Measurements from ENCODE around the gene CLASP1. TPM values are rescaled to one million over a fixed set of nuclear protein-coding genes. Genes with fewer than 3 reads are reported as not detected.
"Not testable (repeated sequence)": the region's sequence is repeated elsewhere in the genome, so short reads cannot be mapped to it uniquely, and the experiment has no call there.

CLASP1 gene
- total and polyA plus RNA-seq, 2 donors: 11.6 to 18.4 TPM

DNA sequence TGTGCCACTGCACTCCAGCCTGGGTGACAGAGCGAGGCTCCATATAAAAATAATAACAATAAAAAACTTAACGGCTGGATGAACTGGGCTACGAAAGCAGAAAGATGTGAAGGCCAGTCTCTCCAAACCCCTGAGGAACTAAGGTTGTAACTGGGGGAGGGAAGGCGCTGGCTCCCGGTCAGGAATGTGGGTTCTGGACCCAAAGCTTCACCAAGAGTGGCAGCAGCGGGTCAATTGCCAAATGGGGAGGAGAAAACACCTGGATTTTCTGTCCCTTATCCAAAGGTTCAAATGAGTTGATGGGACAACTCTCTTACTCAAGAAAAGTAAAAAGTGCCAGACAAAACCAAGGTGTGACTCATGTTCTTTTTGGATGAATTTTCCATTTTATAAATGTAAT is 304.2 kb downstream of the CLASP1 start:
- Histone ChIP-seq H3K27me3 (ENCODE audit: control insufficient read depth in 2 of 2, insufficient read depth in 1 of 2, low read length in 1 of 2) (no peaks in the 10 kb centered on the region), H3K27ac (ENCODE audit: low read depth in 1 of 2, low read length in 1 of 2) (no peak overlapping the region), H3K36me3 (ENCODE audit: control insufficient read depth in 2 of 2, insufficient read depth in 2 of 2, low read length in 1 of 2) (peaks cover 56 to 65% of the 10 kb centered on the region in 2 donors), H3K4me3 (ENCODE audit: low read length in 2 of 2) (no peak overlapping the region), H3K9me3 (ENCODE audit: control insufficient read depth in 2 of 2, insufficient read depth in 1 of 2, low read length in 1 of 2) (no peaks in the 10 kb centered on the region), H3K4me1 (ENCODE audit: control insufficient read depth in 2 of 2, insufficient read depth in 2 of 2, low read length in 2 of 2) (peaks cover 0 to 2% of the 10 kb centered on the region in 2 donors)
- DNase-seq (ENCODE audit: low read depth in 6 of 9, low spot score in 9 of 9): no peak
- WGBS: 96% methylated on average over 6 of the region's 6 CpGs

GRCh38 chr2:121343828-121344399 is 305.3 kb downstream of the CLASP1 start:
- WGBS: 97% methylated on average over 12 of the region's 12 CpGs
- H3K27me3 ChIP-seq (ENCODE audit: control insufficient read depth in 2 of 2, insufficient read depth in 1 of 2, low read length in 1 of 2); DNase-seq (ENCODE audit: low read depth in 6 of 9, low spot score in 9 of 9); H3K4me3 ChIP-seq (ENCODE audit: low read length in 2 of 2); H3K4me1 ChIP-seq (ENCODE audit: control insufficient read depth in 2 of 2, insufficient read depth in 2 of 2, low read length in 2 of 2); H3K27ac ChIP-seq (ENCODE audit: low read depth in 1 of 2, low read length in 1 of 2); H3K9me3 ChIP-seq (ENCODE audit: control insufficient read depth in 2 of 2, insufficient read depth in 1 of 2, low read length in 1 of 2): not testable (repeated sequence)
- peaks cover 51 to 57% of the 10 kb centered on the region in 2 donors for H3K36me3 ChIP-seq (ENCODE audit: control insufficient read depth in 2 of 2, insufficient read depth in 2 of 2, low read length in 1 of 2)

- Histone ChIP-seq H3K36me3 (ENCODE audit: control insufficient read depth in 2 of 2, insufficient read depth in 2 of 2, low read length in 1 of 2) (peaks cover 48 to 59% of the 10 kb centered on the region in 2 donors), H3K27me3 (ENCODE audit: control insufficient read depth in 2 of 2, insufficient read depth in 1 of 2, low read length in 1 of 2) (no peaks in the 10 kb centered on the region), H3K4me3 (ENCODE audit: low read length in 2 of 2) (no peak overlapping the region), H3K4me1 (ENCODE audit: control insufficient read depth in 2 of 2, insufficient read depth in 2 of 2, low read length in 2 of 2) (peaks cover 0 to 2% of the 10 kb centered on the region in 2 donors), H3K9me3 (ENCODE audit: control insufficient read depth in 2 of 2, insufficient read depth in 1 of 2, low read length in 1 of 2) (no peaks in the 10 kb centered on the region), H3K27ac (ENCODE audit: low read depth in 1 of 2, low read length in 1 of 2) (no peak overlapping the region)
- no peak for DNase-seq (ENCODE audit: low read depth in 6 of 9, low spot score in 9 of 9)
- 99% methylated on average over 2 of the region's 2 CpGs for WGBS
Measured at GRCh38 chr2:121343191-121343590, 306.1 kb downstream of the CLASP1 start.

- no peaks in the 10 kb centered on the region for H3K27me3 ChIP-seq (ENCODE audit: control insufficient read depth in 2 of 2, insufficient read depth in 1 of 2, low read length in 1 of 2)
- H3K4me3 ChIP-seq (ENCODE audit: low read length in 2 of 2): no peak overlapping the region
- WGBS: 96% methylated on average over 5 of the region's 5 CpGs
- H3K4me1 ChIP-seq (ENCODE audit: control insufficient read depth in 2 of 2, insufficient read depth in 2 of 2, low read length in 2 of 2): peaks cover 0 to 2% of the 10 kb centered on the region in 2 donors
- H3K27ac ChIP-seq (ENCODE audit: low read depth in 1 of 2, low read length in 1 of 2): no peak overlapping the region
- H3K36me3 ChIP-seq (ENCODE audit: control insufficient read depth in 2 of 2, insufficient read depth in 2 of 2, low read length in 1 of 2): peaks cover 46 to 59% of the 10 kb centered on the region in 2 donors
- H3K9me3 ChIP-seq (ENCODE audit: control insufficient read depth in 2 of 2, insufficient read depth in 1 of 2, low read length in 1 of 2): no peaks in the 10 kb centered on the region
- DNase-seq (ENCODE audit: low read depth in 6 of 9, low spot score in 9 of 9): no peak
Measured at GRCh38 chr2:121342751-121343150, 306.5 kb downstream of the CLASP1 start.

DNA sequence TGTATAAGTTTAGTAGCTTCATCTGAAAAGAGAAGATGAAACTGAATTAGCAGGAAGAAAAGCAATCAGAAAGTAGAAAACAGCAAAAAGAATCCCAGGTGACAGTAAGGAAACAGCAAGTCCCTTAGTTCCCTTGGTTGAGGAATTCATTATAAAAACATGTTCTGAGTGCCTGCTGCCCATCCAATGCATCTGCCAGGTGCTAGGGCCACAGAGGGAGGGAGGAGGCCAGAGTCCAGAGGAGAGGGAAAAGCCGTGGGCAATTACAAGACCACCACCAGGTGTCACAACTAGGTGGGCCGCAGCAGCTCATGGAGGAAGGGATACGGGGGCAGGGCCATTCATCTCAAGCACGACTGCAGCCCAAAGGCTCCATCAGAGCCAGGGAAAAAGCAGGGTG is 308.3 kb downstream of the CLASP1 start:
- Histone ChIP-seq H3K36me3 (ENCODE audit: control insufficient read depth in 2 of 2, insufficient read depth in 2 of 2, low read length in 1 of 2) (peaks cover 28 to 41% of the 10 kb centered on the region in 2 donors), H3K4me3 (ENCODE audit: low read length in 2 of 2) (no peak overlapping the region), H3K27me3 (ENCODE audit: control insufficient read depth in 2 of 2, insufficient read depth in 1 of 2, low read length in 1 of 2) (no peaks in the 10 kb centered on the region), H3K27ac (ENCODE audit: low read depth in 1 of 2, low read length in 1 of 2) (no peak overlapping the region), H3K9me3 (ENCODE audit: control insufficient read depth in 2 of 2, insufficient read depth in 1 of 2, low read length in 1 of 2) (no peaks in the 10 kb centered on the region), H3K4me1 (ENCODE audit: control insufficient read depth in 2 of 2, insufficient read depth in 2 of 2, low read length in 2 of 2) (no peaks in the 10 kb centered on the region)
- 97% methylated on average over 4 of the region's 4 CpGs for WGBS
- DNase-seq (ENCODE audit: low read depth in 6 of 9, low spot score in 9 of 9): no peak

GRCh38 chr2:121338281-121338680 is 311.0 kb downstream of the CLASP1 start:
- H3K36me3 ChIP-seq (ENCODE audit: control insufficient read depth in 2 of 2, insufficient read depth in 2 of 2, low read length in 1 of 2): peaks cover 16 to 34% of the 10 kb centered on the region in 2 donors
- DNase-seq (ENCODE audit: low read depth in 6 of 9, low spot score in 9 of 9): no peak
- H3K9me3 ChIP-seq (ENCODE audit: control insufficient read depth in 2 of 2, insufficient read depth in 1 of 2, low read length in 1 of 2): no peaks in the 10 kb centered on the region
- 92% methylated on average over 20 of the region's 20 CpGs for WGBS
- no peaks in the 10 kb centered on the region for H3K27me3 ChIP-seq (ENCODE audit: control insufficient read depth in 2 of 2, insufficient read depth in 1 of 2, low read length in 1 of 2)
- H3K4me3 ChIP-seq (ENCODE audit: low read length in 2 of 2): no peak overlapping the region
- no peak overlapping the region for H3K27ac ChIP-seq (ENCODE audit: low read depth in 1 of 2, low read length in 1 of 2)
- H3K4me1 ChIP-seq (ENCODE audit: control insufficient read depth in 2 of 2, insufficient read depth in 2 of 2, low read length in 2 of 2): no peaks in the 10 kb centered on the region

GRCh38 chr2:121336528-121337294 is 312.6 kb downstream of the CLASP1 start:
- Histone ChIP-seq H3K36me3 (ENCODE audit: control insufficient read depth in 2 of 2, insufficient read depth in 2 of 2, low read length in 1 of 2) (peaks cover 14 to 29% of the 10 kb centered on the region in 2 donors), H3K27ac (ENCODE audit: low read depth in 1 of 2, low read length in 1 of 2) (no peak overlapping the region), H3K4me1 (ENCODE audit: control insufficient read depth in 2 of 2, insufficient read depth in 2 of 2, low read length in 2 of 2) (no peaks in the 10 kb centered on the region), H3K27me3 (ENCODE audit: control insufficient read depth in 2 of 2, insufficient read depth in 1 of 2, low read length in 1 of 2) (no peaks in the 10 kb centered on the region), H3K9me3 (ENCODE audit: control insufficient read depth in 2 of 2, insufficient read depth in 1 of 2, low read length in 1 of 2) (no peaks in the 10 kb centered on the region), H3K4me3 (ENCODE audit: low read length in 2 of 2) (no peak overlapping the region)
- WGBS: 98% methylated on average over 18 of the region's 18 CpGs
- no peak for DNase-seq (ENCODE audit: low read depth in 6 of 9, low spot score in 9 of 9)

DNA sequence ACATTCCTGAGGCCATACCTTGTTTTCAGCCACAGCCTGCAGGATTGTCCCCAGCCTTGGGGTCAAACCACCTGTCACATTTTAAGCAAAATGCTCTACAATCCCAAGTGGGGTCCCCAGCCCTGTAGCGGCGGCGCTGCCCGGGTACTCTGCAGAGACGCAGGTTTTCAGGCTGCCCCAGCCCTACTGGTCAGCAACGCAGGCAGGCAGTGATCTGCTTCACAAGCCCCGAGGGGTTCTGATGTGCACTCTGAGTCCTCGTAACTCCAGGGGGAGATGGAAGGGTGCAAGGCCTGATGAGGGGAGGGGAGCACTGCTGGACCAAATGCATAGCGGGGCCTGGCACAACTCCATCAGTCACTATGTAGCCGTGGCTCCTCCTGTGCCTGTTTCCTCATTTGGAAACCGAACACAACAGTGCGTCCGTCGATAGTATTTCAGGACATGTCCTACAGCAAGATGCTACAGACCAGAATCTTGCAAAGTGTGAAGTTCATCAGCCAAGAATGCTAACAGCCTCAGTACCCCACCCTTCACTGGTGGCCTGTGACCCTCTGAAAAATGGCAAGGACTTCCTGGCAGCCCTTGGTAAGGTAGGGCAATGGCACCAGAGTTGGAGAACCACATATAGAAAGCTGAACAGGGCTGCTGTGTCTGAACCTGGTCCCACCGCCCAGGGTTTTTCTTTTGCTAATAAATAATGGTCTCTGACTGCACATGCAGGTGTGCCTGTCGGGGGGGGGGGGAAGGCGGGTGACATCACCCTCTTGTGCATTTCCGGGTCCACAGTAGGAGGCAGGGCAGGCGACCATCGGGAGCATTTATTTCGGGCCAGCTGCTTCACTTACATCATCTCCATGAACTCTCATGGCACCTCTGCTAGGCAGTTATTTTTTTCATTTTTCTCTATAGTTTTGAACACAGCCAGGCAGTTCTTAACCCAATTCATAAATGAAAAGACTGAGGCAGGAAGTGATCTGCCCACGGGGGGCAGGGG is 313.7 kb downstream of the CLASP1 start:
- Histone ChIP-seq H3K27me3 (ENCODE audit: control insufficient read depth in 2 of 2, insufficient read depth in 1 of 2, low read length in 1 of 2) (no peaks in the 10 kb centered on the region), H3K36me3 (ENCODE audit: control insufficient read depth in 2 of 2, insufficient read depth in 2 of 2, low read length in 1 of 2) (peaks cover 14 to 20% of the 10 kb centered on the region in 2 donors), H3K4me3 (ENCODE audit: low read length in 2 of 2) (no peak overlapping the region), H3K9me3 (ENCODE audit: control insufficient read depth in 2 of 2, insufficient read depth in 1 of 2, low read length in 1 of 2) (no peaks in the 10 kb centered on the region), H3K27ac (ENCODE audit: low read depth in 1 of 2, low read length in 1 of 2) (no peak overlapping the region), H3K4me1 (ENCODE audit: control insufficient read depth in 2 of 2, insufficient read depth in 2 of 2, low read length in 2 of 2) (no peaks in the 10 kb centered on the region)
- 89% methylated on average over 22 of the region's 22 CpGs for WGBS
- no peak for DNase-seq (ENCODE audit: low read depth in 6 of 9, low spot score in 9 of 9)

Measured in thymus (tissue), 11 donors.